PC-9 (cell line): ENCODE results near the gene AGXT.

ENCODE experiments used
- CTCF ChIP-seq: fragments of 200-600 bp; sonication (generic); conservative IDR thresholded peaks from 2 replicates; pipeline ENCODE4 v1.6.1; 2017; ENCODE audit warnings: mixed run types, antibody characterized with exemption, mild to moderate bottlenecking, moderate library complexity
- EZH2 ChIP-seq: fragments of 200-600 bp; sonication (generic); IDR thresholded peaks from 2 replicates; pipeline ENCODE4 v1.8.0; 2017; ENCODE audit warnings: antibody characterized with exemption, low read depth

GRCh38 chr2:240894006-240894405 is 25.4 kb downstream of the AGXT start:
- no peak for TF ChIP-seq CTCF
- no peak for TF ChIP-seq EZH2
